Activated CD4-positive, alpha-beta T cell treated with anti-CD3 and anti-CD28 coated beads for 36 hours (primary cell): ENCODE data around the gene SPHK2. TPM values are rescaled to one million over a fixed set of nuclear protein-coding genes. Genes with fewer than 3 reads are reported as not detected.
"Not testable (repeated sequence)": the region's sequence is repeated elsewhere in the genome, so short reads cannot be mapped to it uniquely, and the experiment has no call there.

Experiments used
- ATAC-seq: fragments of 200-7000 bp; cut with Tn5 transposase; one replicate; pipeline ENCODE4 v1.10.0; 2021; ENCODE audit warnings: mild to moderate bottlenecking, moderate library complexity
- CTCF ChIA-PET: fragments of 350-600 bp; sonication (Branson Sonifier 250); formaldehyde crosslinking; loops from one replicate; lab custom pipeline; 2021; ENCODE audit warnings: antibody characterized with exemption; lab: Charles Lee
- POLR2A ChIA-PET: fragments of 350-600 bp; sonication (Branson Sonifier 250); formaldehyde crosslinking; loops from one replicate; lab custom pipeline; 2021; ENCODE audit warnings: antibody characterized with exemption, inconsistent platforms; lab: Charles Lee
- DNase-seq: peaks from one replicate; pipeline ENCODE4 v3.0.0-alpha.2; 2020
- H3K27ac Mint-ChIP-seq: one replicate; pipeline ENCODE4 v1.8.0; 2021; ENCODE audit warnings: mixed read lengths
- H3K27me3 Mint-ChIP-seq: one replicate; pipeline ENCODE4 v1.8.0; 2021; ENCODE audit warnings: mixed read lengths
- H3K36me3 Mint-ChIP-seq: one replicate; pipeline ENCODE4 v1.8.0; 2021; ENCODE audit warnings: low read depth, mixed read lengths
- H3K4me1 Mint-ChIP-seq: one replicate; pipeline ENCODE4 v1.8.0; 2021; ENCODE audit warnings: mixed read lengths
- H3K4me3 Mint-ChIP-seq: one replicate; pipeline ENCODE4 v1.8.0; 2021; ENCODE audit warnings: mild to moderate bottlenecking, moderate library complexity, mixed read lengths
- H3K9me3 Mint-ChIP-seq: one replicate; pipeline ENCODE4 v1.8.0; 2021; ENCODE audit warnings: low read depth, mixed read lengths
- intact Hi-C, 2 experiments: fragments of 100-400 bp; cut with DNase I in 1 of 2; cut with micrococcal nuclease in 1 of 2; formaldehyde crosslinking; loops; one replicate each; pipeline versions ENCODE4 v1.14.2 to v1.15.1; 2022 to 2024; cut with DNase I, micrococcal nuclease
- total RNA-seq, 2 experiments: library from RNA; stranded (reverse); gene quantifications; one replicate each; pipeline ENCODE4 v1.2.3, GENCODE V29; 2021

Gene SPHK2
- total RNA-seq = 10 to 100 TPM; 27.0 TPM

GRCh38 chr19:48618916-48619691 is at the start of gene SPHK2, which contains the start of gene RPL18:
TSS of gene SPHK2 (plus strand) at chr19:48619506. CDS start at chr19:48620515, 1,009 bp downstream.
TSS of gene RPL18 (minus strand) at chr19:48619178. CDS start at chr19:48619143, 35 bp downstream.
- intact Hi-C loops = loop anchor here (1.0 to 2.0 kb wide), 13 partner anchors 15 to 466 kb away; partner anchors contain the start of genes CA11 (in 1 of the 2), CYTH2 (in 1 of the 2), GRWD1 (in 1 of the 2) and GYS1 (in 1 of the 2)
- H3K36me3 Mint-ChIP-seq = peaks cover 64% of the 10 kb centered on the region
- DNase-seq = peak; percentile 97
- H3K27ac Mint-ChIP-seq = peak within 1 kb of the TSS; percentile 97
- no peaks in the 10 kb centered on the region for H3K27me3 Mint-ChIP-seq
- ChIA-PET POLR2A (interaction anchor here (0.5 to 1.3 kb wide), 11 partner anchors 9 to 1229 kb away, joined by 3 to 9 read pairs (median 4); partner anchors contain the start of genes CA11, DBP, SYNGR4 and TMEM143), CTCF (interaction anchor here (0.6 to 1.9 kb wide), 6 partner anchors 10 to 375 kb away, joined by 3 to 7 read pairs (median 4); partner anchors contain the start of gene RUVBL2)
- H3K9me3 Mint-ChIP-seq = no peaks in the 10 kb centered on the region
- peaks cover 48% of the 10 kb centered on the region for H3K4me1 Mint-ChIP-seq
- ATAC-seq = peak; percentile 82
- peak within 1 kb of the TSS; percentile 94 for H3K4me3 Mint-ChIP-seq

GRCh38 chr19:48569814-48570213 is 49.5 kb upstream of the SPHK2 start:
- Mint-ChIP-seq H3K27me3 (peaks cover 7% of the 10 kb centered on the region), H3K4me1 (no peaks in the 10 kb centered on the region), H3K36me3 (no peaks in the 10 kb centered on the region), H3K9me3 (no peaks in the 10 kb centered on the region), H3K4me3 (no peak overlapping the region), H3K27ac (no peak overlapping the region)
- ChIA-PET CTCF (interaction anchor here (2.4 kb wide), 1 partner anchor 14 kb away, joined by 7 read pairs; no protein-coding TSS in a partner anchor), POLR2A (no interaction called here)
- intact Hi-C loops = no loop called here
- DNase-seq = no peak
- ATAC-seq = no peak

- intact Hi-C loops = no loop called here
- Mint-ChIP-seq H3K36me3 (no peaks in the 10 kb centered on the region), H3K4me1 (no peaks in the 10 kb centered on the region), H3K27ac (no peak overlapping the region), H3K4me3 (no peak overlapping the region), H3K27me3 (peaks cover 7% of the 10 kb centered on the region), H3K9me3 (no peaks in the 10 kb centered on the region)
- CTCF ChIA-PET = interaction anchor here (0.9 to 2.4 kb wide), 3 partner anchors 13 to 78 kb away, joined by 3 to 7 read pairs (median 3); no protein-coding TSS in a partner anchor
- ATAC-seq = no peak
- POLR2A ChIA-PET = no interaction called here
- no peak for DNase-seq
Observed at GRCh38 chr19:48571378-48572162, 47.7 kb upstream of the SPHK2 start.

- CTCF ChIA-PET = interaction anchor here (1.9 kb wide), 1 partner anchor 11 kb away, joined by 8 read pairs; no protein-coding TSS in a partner anchor
Observed at GRCh38 chr19:48573163-48573505, 46.2 kb upstream of the SPHK2 start.

GRCh38 chr19:48575931-48576622 is 43.2 kb upstream of the SPHK2 start:
- no peaks in the 10 kb centered on the region for H3K4me1 Mint-ChIP-seq
- intact Hi-C loops = no loop called here
- H3K36me3 Mint-ChIP-seq = no peaks in the 10 kb centered on the region
- POLR2A ChIA-PET = interaction anchor here (0.5 kb wide), 1 partner anchor 310 kb away, joined by 3 read pairs; no protein-coding TSS in a partner anchor
- CTCF ChIA-PET = no interaction called here
- ATAC-seq (no peak), DNase-seq (no peak)
- no peaks in the 10 kb centered on the region for H3K9me3 Mint-ChIP-seq
- H3K27me3 Mint-ChIP-seq = no peaks in the 10 kb centered on the region
- no peak overlapping the region for H3K27ac Mint-ChIP-seq
- no peak overlapping the region for H3K4me3 Mint-ChIP-seq

More at GRCh38 chr19:48573163-48573505, 46.2 kb upstream of the SPHK2 start:
- no peaks in the 10 kb centered on the region for H3K9me3 Mint-ChIP-seq
- no peaks in the 10 kb centered on the region for H3K36me3 Mint-ChIP-seq
- POLR2A ChIA-PET = no interaction called here
- H3K27ac Mint-ChIP-seq = no peak overlapping the region
- no peak for DNase-seq
- peaks cover 3% of the 10 kb centered on the region for H3K27me3 Mint-ChIP-seq
- ATAC-seq = no peak
- H3K4me1 Mint-ChIP-seq = no peaks in the 10 kb centered on the region
- intact Hi-C loops = no loop called here
- no peak overlapping the region for H3K4me3 Mint-ChIP-seq

- DNase-seq, H3K4me3 Mint-ChIP-seq, H3K36me3 Mint-ChIP-seq, POLR2A ChIA-PET, intact Hi-C loops, H3K27me3 Mint-ChIP-seq, H3K27ac Mint-ChIP-seq, ATAC-seq, H3K9me3 Mint-ChIP-seq, H3K4me1 Mint-ChIP-seq: not testable (repeated sequence)
- CTCF ChIA-PET = interaction anchor here (0.7 to 1.1 kb wide), 3 partner anchors 71 to 96 kb away, joined by 3 to 4 read pairs (median 3); no protein-coding TSS in a partner anchor
Observed at GRCh38 chr19:48577908-48578307, 41.4 kb upstream of the SPHK2 start.

GRCh38 chr19:48578891-48579290 is 40.4 kb upstream of the SPHK2 start:
- intact Hi-C loops = no loop called here
- ChIA-PET CTCF (no interaction called here), POLR2A (no interaction called here)
- H3K36me3 Mint-ChIP-seq = no peaks in the 10 kb centered on the region
- no peak overlapping the region for H3K4me3 Mint-ChIP-seq
- no peaks in the 10 kb centered on the region for H3K9me3 Mint-ChIP-seq
- DNase-seq = no peak
- no peak for ATAC-seq
- H3K27ac Mint-ChIP-seq = no peak overlapping the region
- H3K27me3 Mint-ChIP-seq = no peaks in the 10 kb centered on the region
- H3K4me1 Mint-ChIP-seq = no peaks in the 10 kb centered on the region

- H3K9me3 Mint-ChIP-seq = no peaks in the 10 kb centered on the region
- ATAC-seq (no peak), DNase-seq (no peak)
- intact Hi-C loops = loop anchor here in 1 of 2 experiments (10.0 kb wide), 1 partner anchor 257 kb away; the partner anchor contains the start of gene EMP3
- no peak overlapping the region for H3K4me3 Mint-ChIP-seq
- H3K36me3 Mint-ChIP-seq = no peaks in the 10 kb centered on the region
- peaks cover 5% of the 10 kb centered on the region for H3K4me1 Mint-ChIP-seq
- no peak overlapping the region for H3K27ac Mint-ChIP-seq
- H3K27me3 Mint-ChIP-seq = no peaks in the 10 kb centered on the region
- ChIA-PET CTCF (no interaction called here), POLR2A (no interaction called here)
Observed at GRCh38 chr19:48582168-48582567, 37.1 kb upstream of the SPHK2 start.

- no peak overlapping the region for H3K27ac Mint-ChIP-seq
- no peaks in the 10 kb centered on the region for H3K9me3 Mint-ChIP-seq
- no peaks in the 10 kb centered on the region for H3K27me3 Mint-ChIP-seq
- intact Hi-C loops = loop anchor here (5.0 to 10.0 kb wide), 2 partner anchors 190 to 263 kb away; partner anchors contain the start of gene EMP3 (in 1 of the 2)
- POLR2A ChIA-PET = interaction anchor here (0.6 kb wide), 1 partner anchor 28 kb away, joined by 5 read pairs; no protein-coding TSS in a partner anchor
- ATAC-seq (no peak), DNase-seq (no peak)
- H3K4me3 Mint-ChIP-seq = no peak overlapping the region
- CTCF ChIA-PET = interaction anchor here (0.6 to 3.0 kb wide), 2 partner anchors 81 to 1109 kb away, joined by 3 to 15 read pairs; no protein-coding TSS in a partner anchor
- no peaks in the 10 kb centered on the region for H3K36me3 Mint-ChIP-seq
- H3K4me1 Mint-ChIP-seq = peaks cover 15% of the 10 kb centered on the region
Observed at GRCh38 chr19:48587387-48587786, 31.9 kb upstream of the SPHK2 start.

GRCh38 chr19:48588670-48589401 is 30.5 kb upstream of the SPHK2 start:
- Mint-ChIP-seq H3K9me3 (no peaks in the 10 kb centered on the region), H3K27ac (peak overlapping the region; percentile 43), H3K4me3 (peak overlapping the region; percentile 35), H3K4me1 (peaks cover 15% of the 10 kb centered on the region), H3K36me3 (no peaks in the 10 kb centered on the region), H3K27me3 (no peaks in the 10 kb centered on the region)
- ATAC-seq (peak; percentile 89), DNase-seq (peak; percentile 94)
- CTCF ChIA-PET = interaction anchor here (0.6 to 3.0 kb wide), 12 partner anchors 17 to 433 kb away, joined by 3 to 15 read pairs (median 4); partner anchors contain the start of genes RPL18 and SPHK2
- POLR2A ChIA-PET = interaction anchor here (0.5 to 1.3 kb wide), 2 partner anchors 30 to 245 kb away, joined by 3 read pairs; partner anchors contain the start of genes RPL18 and SPHK2
- intact Hi-C loops = loop anchor here (1.0 to 10.0 kb wide), 11 partner anchors 8 to 322 kb away; partner anchors contain the start of genes CYTH2 (in 1 of the 2), EMP3 (in 1 of the 2), GRWD1 (in 1 of the 2) and RPL18 (in 1 of the 2)
